K562 (cell line): ENCODE results near the gene ITGA6. TPM values are rescaled to one million over a fixed set of nuclear protein-coding genes. Genes with fewer than 3 reads are reported as not detected.

Experiments used
- DLX4 ChIP-seq: fragments of 250-450 bp; sonication (Bioruptor Pico); IDR thresholded peaks from 2 replicates; pipeline ENCODE4 v1.6.1; 2021; ENCODE audit warnings: mild to moderate bottlenecking
- PKNOX1 ChIP-seq: fragments of 450-650 bp; IDR thresholded peaks from 2 replicates; pipeline ENCODE4 v1.6.1; 2016
- TCF15 ChIP-seq: fragments of 250-450 bp; sonication (Bioruptor Pico); IDR thresholded peaks from 2 replicates; pipeline ENCODE4 v1.8.0; 2022; ENCODE audit warnings: moderate library complexity, mild to moderate bottlenecking, inconsistent platforms
- YY1 ChIP-seq, 3 experiments: IDR thresholded peaks; 2 replicates each; pipeline ENCODE4 v1.6.1; 2011; ENCODE audit warnings: low read length in 2 of 3, mild to moderate bottlenecking in 2 of 3, moderate library complexity in 2 of 3, borderline replicate concordance in 1 of 3, control low read depth in 1 of 3, low read depth in 1 of 3; ENCODE audit not compliant: insufficient read depth in 3 of 3, insufficient replicate concordance in 2 of 3, control insufficient read depth in 1 of 3, insufficient read length in 1 of 3; ENCODE audit errors: extremely low read depth in 1 of 3
- ZNF740 ChIP-seq, 3 experiments: fragments of 200-800 bp in 1 of 3; sonication (Bioruptor generic) in 1 of 3; sonication (generic) in 1 of 3; formaldehyde crosslinking in 1 of 3; IDR thresholded peaks; 2 replicates each; pipeline versions ENCODE4 v1.6.1 to v1.8.0; 2016 to 2022; ENCODE audit warnings: mild to moderate bottlenecking in 2 of 3, missing compliant biosample characterization in 2 of 3, missing genetic modification characterization in 2 of 3, missing genetic modification reagents in 1 of 3
- polyA plus RNA-seq, 8 experiments: library from polyadenylated mRNA; depleted of rRNA in 4 of 8; stranded (reverse) in 5 of 8; unstranded in 3 of 8; fragments of >200 nt; fragmentation: Nextera tagmentation in 2 of 8; fragmentation: Illumina TruSeq in 1 of 8; extraction: Ambion mirVana in 2 of 8; extraction: Trizol in 1 of 8; gene quantifications; 2 replicates each; pipeline versions ENCODE4 v1.2.1 to v1.2.3, GENCODE V29; 2011 to 2014; ENCODE audit warnings: inconsistent platforms in 1 of 8, missing spikeins in 1 of 8
- total RNA-seq, 7 experiments: library from RNA; depleted of rRNA in 6 of 7; stranded (reverse); fragments of >200 nt in 6 of 7; fragmentation: Illumina TruSeq in 2 of 7; extraction: Trizol in 2 of 7; gene quantifications; 2 replicates each; pipeline versions ENCODE4 v1.2.1 to v1.2.3, GENCODE V29; 2011 to 2021; ENCODE audit warnings: low replicate concordance in 1 of 7
- TF ChIP-seq, protein P1 (sequence below): fragments of 250-450 bp; sonication (Bioruptor Pico); IDR thresholded peaks from 2 replicates; pipeline ENCODE4 v1.5.0; 2021; ENCODE audit warnings: mild to moderate bottlenecking, borderline replicate concordance

Gene ITGA6
- total and polyA plus RNA-seq, 9 of the 15 experiments (the other 6 are each of a cell fraction or from before 2014, with no cell fraction given) = 0.01 to 0.29 (median 0.05) TPM; not detected in 5

- TF ChIP-seq DLX4 (CRISPR knock-in tag) (no peak), TCF15 (no peak), PKNOX1 (no peak), ZNF740 (CRISPR knock-in tag; IDR thresholded peaks at IDR 0.05) (no peak), ZNF740 (tag; IDR thresholded peaks at IDR 0.05) (no peak), YY1 (IDR thresholded peaks at IDR 0.05; ENCODE audit: borderline replicate concordance in 1 of 3, control insufficient read depth in 1 of 3, extremely low read depth in 1 of 3, insufficient read depth in 3 of 3, insufficient read length in 1 of 3, insufficient replicate concordance in 2 of 3, low read depth in 1 of 3, low read length in 2 of 3) (no peak)
- TF ChIP-seq, protein P1, sequence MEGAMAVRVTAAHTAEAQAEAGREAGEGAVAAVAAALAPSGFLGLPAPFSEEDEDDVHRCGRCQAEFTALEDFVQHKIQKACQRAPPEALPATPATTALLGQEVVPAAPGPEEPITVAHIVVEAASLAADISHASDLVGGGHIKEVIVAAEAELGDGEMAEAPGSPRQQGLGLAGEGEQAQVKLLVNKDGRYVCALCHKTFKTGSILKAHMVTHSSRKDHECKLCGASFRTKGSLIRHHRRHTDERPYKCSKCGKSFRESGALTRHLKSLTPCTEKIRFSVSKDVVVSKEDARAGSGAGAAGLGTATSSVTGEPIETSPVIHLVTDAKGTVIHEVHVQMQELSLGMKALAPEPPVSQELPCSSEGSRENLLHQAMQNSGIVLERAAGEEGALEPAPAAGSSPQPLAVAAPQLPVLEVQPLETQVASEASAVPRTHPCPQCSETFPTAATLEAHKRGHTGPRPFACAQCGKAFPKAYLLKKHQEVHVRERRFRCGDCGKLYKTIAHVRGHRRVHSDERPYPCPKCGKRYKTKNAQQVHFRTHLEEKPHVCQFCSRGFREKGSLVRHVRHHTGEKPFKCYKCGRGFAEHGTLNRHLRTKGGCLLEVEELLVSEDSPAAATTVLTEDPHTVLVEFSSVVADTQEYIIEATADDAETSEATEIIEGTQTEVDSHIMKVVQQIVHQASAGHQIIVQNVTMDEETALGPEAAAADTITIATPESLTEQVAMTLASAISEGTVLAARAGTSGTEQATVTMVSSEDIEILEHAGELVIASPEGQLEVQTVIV (CRISPR knock-in tag) = no peak
- TF ChIP-seq, all 486 proteins: peak for 0
These were observed 1.4 kb downstream of the ITGA6 start (continued) for GRCh38 chr2:172428832-172429210.
